OCI-M2 (cell line): ENCODE results near the gene SYS1.
"Not testable (repeated sequence)": the region's sequence is repeated elsewhere in the genome, so short reads cannot be mapped to it uniquely, and the experiment has no call there.

Experiments
- DNase-seq: peaks from one replicate; lab custom pipeline; 2025; ENCODE audit not compliant: unreplicated experiment; lab: John Stamatoyannopoulos, UW

SYS1 gene

DNA sequence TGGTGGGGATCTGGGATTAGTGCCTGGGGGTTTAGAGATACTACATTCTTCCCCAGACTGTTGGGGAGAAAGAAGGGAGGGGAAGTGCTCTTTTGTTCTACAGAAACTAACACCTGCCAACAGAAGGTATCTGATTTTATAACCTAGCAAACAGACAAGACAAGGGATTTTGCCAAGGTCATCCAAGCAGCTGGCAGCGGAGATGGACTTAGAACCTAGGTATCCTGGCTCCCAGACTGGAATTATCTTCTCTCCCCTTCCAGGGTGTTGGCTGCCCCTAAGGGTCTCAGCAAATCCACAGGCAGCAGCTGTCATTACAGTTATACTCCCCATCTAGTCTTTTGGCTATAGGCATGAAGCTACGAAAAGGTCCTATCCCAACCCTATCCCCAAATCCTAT, 23.2 kb upstream of the SYS1 start:
- no peak for DNase-seq

- DNase-seq = no peak
These were observed 22.6 kb upstream of the SYS1 start for GRCh38 chr20:45340236-45340847.

DNA sequence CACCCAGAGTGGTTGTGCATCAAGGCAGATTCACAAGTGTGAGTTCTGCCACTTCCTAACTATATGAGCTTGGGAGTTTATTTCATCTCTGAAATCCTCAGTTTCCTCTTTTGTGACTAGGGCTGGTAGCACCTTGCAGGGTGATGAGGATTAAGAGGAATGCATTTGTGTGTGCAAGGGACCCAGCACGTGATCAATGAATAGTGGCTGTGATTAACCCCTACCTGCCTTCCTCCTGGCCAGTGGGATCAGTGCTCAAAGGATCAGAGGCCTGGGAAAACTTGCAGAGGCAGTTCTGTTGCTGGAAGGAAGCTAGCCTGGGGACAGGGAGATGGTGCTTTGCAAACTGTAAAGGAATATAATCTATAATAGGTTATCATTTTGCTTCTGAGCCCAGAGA, 22.0 kb upstream of the SYS1 start:
- no peak for DNase-seq

DNA sequence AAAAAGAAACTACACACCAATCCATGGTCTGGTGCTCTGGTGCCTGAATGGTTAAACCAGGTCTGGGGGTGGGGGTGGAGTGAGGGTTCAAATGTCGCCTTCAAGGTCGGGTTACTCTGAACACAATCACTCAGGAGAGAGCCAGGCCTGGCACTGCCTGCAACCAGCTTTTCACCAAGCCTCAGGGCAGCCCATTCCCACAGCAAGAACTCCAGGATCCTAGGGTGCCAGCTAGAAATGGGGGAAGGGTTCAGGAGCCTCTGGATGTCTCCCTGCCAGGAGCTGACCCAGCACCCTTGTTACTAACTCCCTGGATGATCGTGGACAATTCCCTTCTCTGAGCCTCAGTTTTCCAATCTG, 21.4 kb upstream of the SYS1 start:
- DNase-seq = no peak

GRCh38 chr20:45341939-45342854, 20.8 kb upstream of the SYS1 start:
- no peak for DNase-seq

GRCh38 chr20:45342855-45343531, 20.0 kb upstream of the SYS1 start:
- DNase-seq = no peak

- DNase-seq = no peak
These were observed 19.3 kb upstream of the SYS1 start for GRCh38 chr20:45343532-45344167.

GRCh38 chr20:45344168-45344860, 18.6 kb upstream of the SYS1 start:
- no peak for DNase-seq

DNA sequence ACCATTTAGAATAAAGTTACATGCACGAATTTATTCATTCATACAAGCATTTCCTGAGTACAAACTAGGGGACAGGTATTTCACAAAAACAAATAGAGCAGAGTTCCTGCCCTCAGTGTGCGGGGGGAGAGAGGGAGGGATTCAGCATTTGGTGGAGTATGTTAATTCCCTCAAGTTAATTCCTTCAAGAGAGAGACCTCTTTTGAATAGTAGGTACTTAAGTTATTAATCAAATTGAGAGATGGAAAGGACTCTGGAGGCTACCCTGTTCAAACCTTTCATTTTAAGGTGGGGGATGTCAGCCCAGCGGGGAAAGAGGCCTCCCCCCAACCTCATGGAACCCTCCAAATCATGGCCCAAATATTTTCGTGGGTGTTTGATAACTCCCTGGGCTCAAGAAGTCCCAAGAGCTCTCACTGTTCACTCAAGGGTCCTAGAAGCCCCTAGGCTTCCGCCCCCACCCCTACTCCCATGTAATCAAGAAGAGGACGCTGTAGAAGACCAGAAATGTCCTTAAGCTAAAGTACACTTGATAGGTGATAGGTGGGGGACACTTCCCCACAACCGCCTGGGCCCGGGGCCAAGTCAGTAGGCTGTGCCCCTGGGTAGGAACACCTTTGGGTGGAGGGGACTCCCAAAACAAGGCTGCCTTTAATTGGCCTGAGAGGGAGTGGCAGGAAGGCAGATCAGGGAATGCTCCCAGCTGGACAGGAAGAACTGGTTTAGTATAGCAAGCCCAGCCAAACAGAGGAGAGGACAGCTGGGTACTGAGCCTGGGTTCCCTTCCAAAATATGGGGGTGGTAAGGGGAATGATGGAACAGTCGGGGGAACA, 17.6 kb upstream of the SYS1 start:
- no peak for DNase-seq

DNA sequence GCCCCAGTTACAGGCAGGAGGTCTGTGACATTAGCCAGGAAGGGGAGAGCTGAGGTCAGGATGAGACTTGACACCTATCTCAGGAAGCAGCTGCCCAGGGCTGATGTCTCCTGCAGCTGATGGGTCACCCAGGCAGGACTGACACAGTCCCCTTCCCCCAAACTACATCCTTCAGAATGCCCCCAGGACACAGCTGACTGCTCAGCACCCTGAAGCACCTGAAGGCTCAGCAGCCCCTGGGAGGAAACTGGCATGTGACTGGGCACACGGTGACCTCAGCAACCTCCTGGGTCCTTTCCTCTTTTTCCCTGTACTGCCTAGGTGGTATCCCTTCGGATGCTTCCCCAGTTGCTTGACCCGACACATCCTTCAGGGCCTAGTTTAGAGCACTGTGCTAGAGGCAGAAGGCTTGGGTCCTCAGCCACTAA, 16.7 kb upstream of the SYS1 start:
- DNase-seq = no peak

DNA sequence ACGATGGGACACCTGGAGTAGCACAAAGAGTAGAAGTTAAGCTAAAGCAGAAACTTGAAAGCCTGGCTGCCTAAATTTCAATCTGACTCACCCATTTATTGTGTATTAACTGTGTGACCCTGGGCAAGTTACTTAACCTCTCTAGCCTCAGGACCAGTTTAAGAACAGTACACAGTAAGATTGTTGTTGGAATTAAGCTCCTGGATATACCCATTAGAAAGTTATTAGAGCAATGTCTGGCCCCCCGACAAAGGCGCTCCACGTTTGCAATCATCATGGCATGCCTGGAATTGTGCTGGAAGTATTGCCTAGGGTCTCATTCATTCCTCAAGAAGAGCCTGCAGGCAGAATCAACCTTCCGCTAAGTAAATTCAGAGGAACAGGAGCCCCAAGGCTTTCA, 16.1 kb upstream of the SYS1 start:
- no peak for DNase-seq

GRCh38 chr20:45347297-45347935, 15.5 kb upstream of the SYS1 start:
- DNase-seq = no peak

DNA sequence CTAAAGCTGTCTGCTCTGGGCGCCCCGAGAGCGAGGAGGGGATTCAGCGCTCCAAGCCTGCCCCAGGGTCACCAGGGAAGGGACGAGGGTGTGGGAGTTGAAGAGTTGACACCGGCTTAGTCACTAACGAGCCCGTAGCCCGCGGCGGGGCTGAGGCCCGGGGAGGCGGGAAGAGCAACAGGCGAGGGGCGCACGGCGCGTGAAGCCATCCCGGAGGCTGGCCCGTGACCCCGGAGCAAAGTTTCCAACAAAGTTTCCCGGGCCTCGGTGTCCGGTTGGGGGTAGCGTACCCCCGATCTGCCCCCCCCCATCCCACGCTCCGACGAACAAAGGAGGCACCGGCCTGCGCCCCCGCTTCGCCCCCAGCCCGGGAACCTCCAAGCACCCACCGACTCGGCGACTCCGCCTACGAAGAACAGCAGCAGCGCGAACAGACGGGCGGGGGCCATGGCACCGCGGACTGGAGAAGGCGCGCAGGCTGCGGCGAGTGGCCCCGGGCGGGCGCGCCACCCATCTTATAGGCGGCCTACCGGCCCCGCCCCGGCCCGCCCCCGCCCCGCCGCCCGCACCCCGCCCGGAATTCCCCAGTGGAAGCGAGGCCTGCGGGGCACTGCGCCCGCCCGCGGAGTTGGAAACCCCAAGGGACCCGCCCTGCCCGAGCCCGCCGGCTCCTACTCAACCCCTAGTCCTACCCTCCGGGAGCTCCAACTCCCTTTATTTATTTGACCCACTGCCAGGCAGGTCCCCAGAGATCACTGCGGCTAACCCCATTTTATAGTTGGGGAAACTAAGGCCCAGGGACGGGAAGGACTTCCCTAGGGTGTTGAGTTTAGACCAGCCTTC, 14.8 kb upstream of the SYS1 start, which contains the start of gene SDC4:
Gene SDC4, minus strand, starts transcription at position 489 of the 843 bp plus-strand sequence. Its CDS starts 40 bp downstream, at position 449.
- no peak for DNase-seq

DNA sequence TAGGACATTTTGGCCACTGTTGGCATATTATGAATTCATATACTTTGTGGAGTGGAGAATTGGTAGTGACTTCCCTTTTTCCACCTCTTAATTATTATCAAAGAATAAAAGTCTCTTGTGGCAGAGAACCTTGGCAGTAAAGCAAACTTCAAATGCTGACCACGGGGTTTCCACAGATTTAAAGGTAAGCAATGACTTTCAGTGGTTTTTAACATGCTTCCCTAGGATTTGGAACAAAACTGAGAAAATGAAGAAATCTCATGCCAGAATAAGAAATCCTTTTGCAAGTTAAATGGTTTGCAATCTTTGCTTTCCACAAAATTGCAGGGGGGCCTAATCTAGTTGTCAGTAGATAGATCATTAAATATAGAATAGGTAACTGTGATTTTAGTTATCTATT, 12.7 kb upstream of the SYS1 start:
- DNase-seq = no peak

- DNase-seq = not testable (repeated sequence)
These were observed 12.2 kb upstream of the SYS1 start for GRCh38 chr20:45350795-45351194.

GRCh38 chr20:45352729-45353128, 10.2 kb upstream of the SYS1 start:
- no peak for DNase-seq

DNA sequence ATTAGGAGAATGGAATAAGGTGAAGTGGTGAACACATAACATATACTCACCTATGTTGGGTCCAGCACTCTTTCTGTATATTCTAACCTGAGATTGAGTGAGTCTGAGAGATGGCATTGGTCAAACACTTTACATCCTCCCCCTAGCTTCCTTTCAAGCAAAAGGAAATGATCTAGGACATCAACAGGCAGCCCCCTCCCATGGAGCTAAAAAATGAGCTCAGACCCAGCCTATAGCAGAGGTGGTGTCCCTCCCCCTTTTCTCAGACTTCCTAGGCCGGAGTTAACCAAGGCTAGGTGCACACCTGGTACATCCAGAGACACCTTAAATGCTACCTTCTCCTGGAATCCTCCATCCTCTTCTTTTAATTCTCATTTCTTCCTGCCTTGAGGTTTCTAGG, 9.2 kb upstream of the SYS1 start:
- no peak for DNase-seq

DNA sequence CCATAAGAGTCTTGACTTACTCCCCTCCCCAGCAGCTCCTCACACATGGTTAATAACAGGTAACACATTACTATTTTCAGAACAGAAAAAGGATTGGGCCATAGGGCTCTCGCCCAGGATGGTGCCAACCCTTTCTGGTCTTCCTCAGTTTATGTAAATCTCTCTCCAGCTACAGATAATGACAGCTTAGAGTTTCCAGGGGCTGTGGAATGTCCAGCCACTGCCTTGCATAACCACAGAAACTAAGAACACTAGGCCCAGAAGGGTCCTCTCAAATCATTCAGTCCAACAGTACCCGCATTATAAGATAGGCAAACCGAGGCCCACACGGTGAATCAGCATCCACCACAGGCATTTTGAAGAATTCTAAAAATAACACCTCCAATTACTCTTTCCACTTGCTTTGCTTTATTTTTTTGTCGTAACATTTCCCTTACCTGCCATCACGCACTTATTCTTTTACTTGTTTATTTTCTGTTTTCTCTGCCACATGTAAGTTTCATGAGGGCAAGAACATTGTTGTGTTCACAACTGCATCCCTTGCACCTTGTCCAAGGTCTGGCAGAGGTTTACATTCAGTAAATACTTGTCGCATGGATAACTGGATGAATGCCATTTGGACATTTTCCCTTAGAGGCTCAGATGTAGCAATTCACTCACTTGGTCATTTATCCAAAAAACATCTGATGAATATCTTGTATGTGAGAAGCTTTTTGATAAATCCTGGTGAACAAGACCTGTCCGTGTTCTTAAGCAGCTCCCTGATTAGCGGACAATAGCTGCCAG, 8.3 kb upstream of the SYS1 start:
- no peak for DNase-seq
